Measurements from ENCODE around the gene CLDN5. TPM values are rescaled to one million over a fixed set of nuclear protein-coding genes. Genes with fewer than 3 reads are reported as not detected.

Gene CLDN5, protein sequence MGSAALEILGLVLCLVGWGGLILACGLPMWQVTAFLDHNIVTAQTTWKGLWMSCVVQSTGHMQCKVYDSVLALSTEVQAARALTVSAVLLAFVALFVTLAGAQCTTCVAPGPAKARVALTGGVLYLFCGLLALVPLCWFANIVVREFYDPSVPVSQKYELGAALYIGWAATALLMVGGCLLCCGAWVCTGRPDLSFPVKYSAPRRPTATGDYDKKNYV
- under 1 TPM in 1 of 2 donors, not detected in 1; under 0.01 TPM for total RNA-seq

DNA sequence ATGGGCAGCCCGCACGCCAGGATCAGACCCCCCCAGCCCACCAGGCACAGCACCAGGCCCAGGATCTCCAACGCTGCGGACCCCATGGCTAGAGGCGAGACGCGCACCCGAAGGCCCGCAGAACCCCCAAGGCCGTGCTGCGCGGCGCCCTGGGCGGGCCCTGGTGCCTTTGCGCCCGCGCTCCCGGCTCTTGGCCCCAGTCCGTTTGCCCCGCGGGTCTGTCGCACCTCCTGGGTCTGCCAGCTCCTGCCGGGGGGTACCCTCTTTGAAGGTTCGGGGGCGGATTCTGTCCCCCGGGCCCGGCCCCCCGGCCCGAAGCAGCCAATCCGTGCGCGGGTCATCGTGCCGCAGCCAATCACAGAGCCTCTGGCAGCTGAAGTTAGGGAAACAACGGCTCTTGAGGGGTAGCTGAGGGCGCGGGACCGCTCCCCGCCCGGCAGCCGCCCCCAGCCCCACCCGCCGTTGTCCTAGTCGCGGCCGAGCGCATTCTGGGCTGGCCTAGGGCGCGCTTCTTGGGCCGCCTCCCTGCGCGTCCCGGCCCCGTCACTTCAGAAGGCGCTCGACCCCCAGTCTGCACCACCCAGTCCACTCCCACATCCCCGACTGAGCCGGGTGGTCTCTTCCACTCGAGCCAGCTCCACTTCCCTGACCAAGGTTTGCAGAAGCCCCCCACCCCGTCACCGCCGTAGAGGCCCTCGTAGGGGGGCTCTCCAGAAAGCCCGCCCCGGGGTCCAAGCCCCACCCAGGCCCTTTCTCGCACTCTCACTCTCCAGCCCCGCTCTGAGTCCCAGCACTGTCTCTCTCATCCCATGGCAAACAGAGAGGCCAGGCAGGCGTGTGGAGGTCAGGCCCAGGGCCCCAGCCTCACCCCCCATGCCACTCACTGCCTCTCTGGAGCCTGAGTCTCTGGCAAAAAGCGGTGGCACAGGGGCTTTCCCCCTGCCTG, at the start of gene CLDN5:
Gene CLDN5, minus strand, starts transcription at position 241 of the 946 bp plus-strand sequence. Its CDS starts 155 bp downstream, at position 86.

DNA sequence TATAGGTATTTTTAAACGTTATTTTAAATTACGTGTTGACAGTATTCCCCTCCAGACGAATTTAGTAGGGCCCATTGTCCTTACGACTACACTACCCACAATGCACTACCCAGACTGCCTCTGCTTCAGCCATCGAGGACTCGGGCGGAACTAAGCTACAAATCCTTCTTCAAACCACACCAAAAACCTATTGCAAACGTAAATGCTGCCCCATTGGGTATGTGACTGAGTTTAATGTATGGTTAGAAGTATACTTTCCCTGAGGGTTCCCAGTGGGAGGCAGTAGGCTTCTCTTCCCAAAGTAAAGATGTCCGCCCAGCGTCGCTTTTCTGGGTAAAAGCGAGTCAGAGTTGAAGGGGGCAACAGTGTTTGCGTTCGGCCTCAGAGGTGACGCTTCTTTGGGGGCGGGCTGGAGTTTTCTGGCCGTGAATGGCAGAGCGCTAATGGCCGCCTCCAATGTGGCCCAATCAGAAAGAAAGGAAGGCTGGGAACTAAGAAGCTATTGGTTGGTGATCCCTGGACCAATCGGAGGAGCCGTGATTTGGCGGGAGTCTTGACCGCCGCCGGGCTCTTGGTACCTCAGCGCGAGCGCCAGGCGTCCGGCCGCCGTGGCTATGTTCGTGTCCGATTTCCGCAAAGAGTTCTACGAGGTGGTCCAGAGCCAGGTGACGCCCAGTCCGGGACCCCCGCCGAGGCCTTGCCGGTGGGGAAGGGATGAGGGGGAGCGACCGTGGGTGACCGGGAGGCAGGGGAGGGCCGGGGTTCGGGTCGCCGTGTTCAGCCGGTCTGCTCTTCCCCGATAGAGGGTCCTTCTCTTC, 44.6 kb downstream of the CLDN5 start, which contains the start of gene CDC45:
Gene CDC45, plus strand, starts transcription at position 566 of the 818 bp plus-strand sequence. Its CDS starts 49 bp downstream, at position 615.

DNA sequence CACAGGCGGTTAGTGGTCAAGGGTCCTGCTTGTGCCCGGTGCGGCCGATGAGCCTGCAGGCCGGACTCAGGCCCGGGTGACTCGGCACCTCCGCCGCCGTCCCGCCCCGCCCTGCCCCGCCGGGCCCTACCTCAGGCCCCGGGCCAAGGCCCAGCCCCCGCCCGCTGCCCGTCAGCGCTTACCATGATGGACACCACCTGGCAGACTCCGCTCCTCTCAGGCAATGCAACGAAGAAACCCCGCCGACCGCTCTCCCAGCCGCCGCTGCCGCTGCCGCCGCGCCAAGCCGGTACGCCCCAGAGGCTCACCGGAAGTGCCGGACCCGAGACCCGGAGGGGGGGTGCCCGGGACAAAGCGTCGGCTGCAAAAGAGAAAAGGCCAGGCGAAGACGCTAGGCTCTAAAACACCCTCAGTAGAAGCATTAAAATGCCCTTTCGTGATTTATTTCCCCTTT, 45.3 kb downstream of the CLDN5 start, which contains the start of gene UFD1:
Gene UFD1, minus strand, starts transcription at position 293 of the 454 bp plus-strand sequence. Its CDS starts 108 bp downstream, at position 185.

Other genes starting within 250 kb of the CLDN5 start
- 1 to 10 TPM; 3.0 to 4.8 TPM for gene CLTCL1, start 232.7 kb downstream of the CLDN5 start, total RNA-seq
- gene HIRA, start 92.7 kb downstream of the CLDN5 start, total RNA-seq = 10 to 100 TPM; 18.2 to 28.6 TPM
- gene MRPL40, start 91.9 kb downstream of the CLDN5 start, total RNA-seq = 10 to 100 TPM; 41.0 to 56.3 TPM
- gene C22orf39, start 76.7 kb downstream of the CLDN5 start, total RNA-seq = 10 to 100 TPM; 12.7 to 13.4 TPM
- 10 to 100 TPM; 78.1 to 93.2 TPM for gene UFD1, start 45.2 kb downstream of the CLDN5 start, total RNA-seq
- gene CDC45, start 44.5 kb downstream of the CLDN5 start, total RNA-seq = 10 to 100 TPM in 1 of 2 donors, 1 to 10 TPM in 1; 10.0 to 39.6 TPM
- 1 to 10 TPM; 4.7 to 6.9 TPM for gene SEPTIN5, start 190.1 kb upstream of the CLDN5 start, total RNA-seq
- under 1 TPM in 1 of 2 donors, not detected in 1; under 0.01 TPM for gene GP1BB, start 199.1 kb upstream of the CLDN5 start, total RNA-seq
- not detected for gene TBX1, start 236.4 kb upstream of the CLDN5 start, total RNA-seq

Data from melanocyte of skin (primary cell).